ENCODE measurements around the gene HAT1.
A peak's percentile ranks its signal among the peaks of the same experiment; 100 is the strongest.
"Not testable (repeated sequence)": the region's sequence is repeated elsewhere in the genome, so short reads cannot be mapped to it uniquely, and the experiment has no call there.

HAT1 gene

DNA sequence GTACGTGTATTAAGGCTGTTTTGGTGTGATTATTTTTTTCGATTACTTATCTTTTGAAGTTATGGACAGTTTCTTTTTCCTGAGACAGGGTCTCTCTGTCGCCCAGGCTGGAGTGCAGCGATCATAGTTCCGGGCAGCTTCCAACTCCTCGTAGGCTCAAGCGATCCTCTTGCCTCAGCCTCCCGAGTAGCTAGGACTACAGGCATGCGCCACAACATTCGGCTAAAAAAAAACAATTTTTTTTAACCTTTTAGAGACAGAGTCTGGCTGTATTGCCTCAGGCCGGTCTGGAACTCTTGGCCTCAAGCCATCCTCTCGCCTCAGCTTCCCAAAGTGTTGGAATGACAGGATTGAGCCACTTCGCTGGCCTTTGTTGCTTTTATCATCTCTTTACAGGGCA, 945 bp downstream of the HAT1 start:
- FAIRE-seq = no peak

DNA sequence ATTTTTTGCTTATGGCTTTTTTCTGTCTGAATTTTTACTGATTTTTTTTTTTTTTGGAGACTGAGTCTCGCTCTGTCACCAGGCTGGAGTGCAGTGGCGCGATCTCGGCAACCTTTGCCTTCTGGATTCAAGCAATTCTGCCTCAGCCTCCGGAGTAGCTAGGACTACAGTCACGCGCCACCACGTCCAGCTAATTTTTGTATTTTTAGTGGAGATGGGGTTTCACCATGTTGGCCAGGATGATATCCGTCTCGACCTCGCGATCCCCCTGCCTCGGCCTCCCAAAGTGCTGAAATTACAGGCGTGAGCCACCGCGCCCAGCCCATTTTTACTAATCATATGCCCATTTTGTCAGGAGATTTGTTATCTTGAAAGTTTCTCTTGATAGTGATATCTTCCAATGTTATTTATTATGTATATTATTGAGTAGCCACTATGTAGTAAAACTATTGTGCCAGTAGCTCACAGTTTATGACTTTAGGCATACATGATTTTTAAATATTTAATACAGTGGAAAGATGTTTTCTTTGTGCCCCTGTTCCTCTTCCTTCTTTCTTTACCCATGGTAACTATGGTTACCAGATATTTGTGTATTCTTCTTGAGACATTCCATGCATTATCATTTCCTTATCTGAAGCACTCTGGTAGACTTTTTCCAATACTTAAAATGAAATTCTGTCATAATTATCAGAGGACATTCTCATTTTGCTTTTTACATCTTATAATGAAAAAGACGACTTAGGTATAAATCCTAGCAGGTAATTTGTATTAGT, 2.1 kb downstream of the HAT1 start:
- FAIRE-seq = no peak

DNA sequence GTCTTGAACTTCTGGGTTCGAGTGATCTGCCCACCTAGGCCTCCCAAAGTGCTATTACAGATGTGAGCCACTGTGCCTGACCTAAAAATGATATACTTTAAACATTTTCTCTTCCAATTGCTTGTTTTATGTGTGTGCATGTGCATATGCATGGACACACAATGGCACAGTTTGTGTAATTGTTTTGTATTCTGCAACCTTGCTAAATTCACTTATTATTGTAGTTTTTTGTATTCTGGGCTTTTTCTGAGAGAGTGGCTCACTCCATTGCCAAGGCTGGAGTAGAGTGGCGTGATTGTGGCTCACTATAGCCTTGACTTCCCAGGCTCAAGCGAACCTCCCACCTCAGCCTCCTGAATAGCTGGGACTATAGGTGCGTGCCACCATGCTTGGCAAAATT, 8.1 kb downstream of the HAT1 start:
- no peak for FAIRE-seq

DNA sequence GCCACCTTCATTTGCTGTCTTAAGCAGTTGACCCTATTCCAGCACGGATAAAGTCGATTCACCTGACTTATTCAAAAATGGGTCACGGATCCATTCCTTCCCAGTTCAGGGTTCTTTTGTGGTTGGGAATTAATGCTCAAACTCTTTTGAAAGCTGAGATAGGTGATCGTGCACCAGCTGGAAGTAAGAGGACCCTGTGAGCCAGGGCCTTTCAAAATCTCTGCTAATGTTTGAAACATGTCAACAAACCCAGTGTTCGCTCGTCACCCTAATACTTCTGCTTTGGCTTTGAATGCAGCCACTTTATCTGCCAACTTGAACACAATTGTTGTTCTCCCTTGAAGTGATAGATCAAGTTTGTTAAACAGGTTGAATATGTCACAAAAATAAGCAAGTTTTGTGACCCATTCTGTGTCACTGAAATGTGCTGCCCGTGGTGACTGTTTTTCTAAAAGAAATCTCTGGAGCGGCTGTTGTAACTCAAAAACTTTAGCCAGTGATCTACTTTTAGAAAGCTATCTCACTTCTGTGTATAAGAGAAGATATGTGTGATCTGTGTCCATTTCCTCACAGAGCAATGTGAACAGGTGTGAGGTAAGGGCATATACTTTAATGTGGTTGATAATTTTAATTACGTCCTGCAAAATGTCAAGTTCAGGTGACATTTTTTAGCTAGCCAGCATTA, 16.9 kb downstream of the HAT1 start:
- no peak for FAIRE-seq

DNA sequence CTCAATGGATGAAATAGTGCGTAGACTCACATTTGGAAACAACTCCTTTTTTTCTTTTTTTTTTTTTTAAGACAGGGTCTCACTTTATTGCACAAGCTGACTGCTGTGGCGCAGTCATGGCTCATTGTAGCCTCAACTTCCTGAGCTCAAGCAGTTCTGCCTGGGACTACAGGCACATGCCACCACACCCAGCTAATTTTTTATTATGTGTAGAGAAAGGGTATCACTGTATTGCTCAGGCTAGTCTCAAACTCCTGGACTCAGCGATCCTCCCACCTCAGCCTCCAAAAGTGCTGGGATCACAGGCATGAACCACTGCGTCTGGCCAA, 17.4 kb downstream of the HAT1 start:
- no peak for FAIRE-seq

DNA sequence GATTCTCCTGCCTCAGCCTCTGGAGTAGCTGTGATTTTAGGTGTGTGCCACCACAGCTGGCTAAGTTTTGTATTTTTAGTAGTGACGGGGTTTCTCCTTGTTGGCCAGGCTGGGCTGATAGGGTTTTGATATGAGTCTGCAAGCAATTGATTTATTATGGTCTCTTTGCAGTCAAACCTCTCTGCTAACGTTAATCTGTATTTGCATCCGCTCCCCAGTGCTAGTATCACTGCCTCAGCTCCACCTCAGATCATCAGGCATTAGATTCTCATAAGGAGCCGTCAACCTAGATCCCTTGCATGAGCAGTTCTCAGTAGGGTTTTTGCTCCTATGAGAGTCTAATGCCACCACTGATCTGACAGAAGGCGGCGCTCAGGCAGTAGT, 19.0 kb downstream of the HAT1 start:
- FAIRE-seq = no peak

DNA sequence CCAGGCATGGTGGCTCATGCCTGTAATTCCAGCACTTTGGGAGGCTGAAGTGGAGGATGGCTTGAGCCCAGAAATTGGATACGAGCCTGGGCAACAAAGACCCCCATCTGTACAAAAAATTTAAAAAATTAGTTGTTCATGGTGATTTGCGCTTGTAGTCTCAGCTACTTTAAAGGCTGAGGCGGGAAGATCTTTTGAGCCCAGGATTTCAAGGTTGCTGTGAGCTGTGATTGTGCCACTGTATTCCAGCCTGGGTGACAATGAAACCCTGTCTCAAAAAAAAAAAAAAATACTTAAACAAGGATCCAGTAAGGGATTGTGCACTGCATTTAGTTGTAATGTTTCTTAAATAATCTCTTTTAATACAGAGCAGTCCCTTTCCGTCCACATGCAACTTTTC, 21.6 kb downstream of the HAT1 start:
- no peak for FAIRE-seq

DNA sequence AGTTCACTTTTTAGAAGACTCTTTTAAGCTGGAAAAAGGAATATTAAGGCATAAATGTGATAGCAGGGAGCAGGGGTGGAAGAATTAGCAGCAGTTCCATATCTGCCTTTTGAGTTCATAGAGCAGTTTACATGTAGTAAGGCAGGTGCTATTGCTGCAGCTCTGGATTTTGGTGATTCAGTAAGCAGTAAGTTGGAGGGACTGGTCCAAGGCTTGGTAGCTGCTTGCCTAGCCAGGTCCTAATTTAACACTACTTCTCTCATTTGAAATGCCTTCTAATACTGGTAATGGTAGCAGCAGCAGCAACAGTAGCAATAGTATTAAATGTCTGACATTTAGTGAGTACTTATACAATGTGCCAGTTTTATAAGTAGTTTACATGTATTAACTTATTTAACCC, 30.0 kb downstream of the HAT1 start:
- FAIRE-seq = no peak

DNA sequence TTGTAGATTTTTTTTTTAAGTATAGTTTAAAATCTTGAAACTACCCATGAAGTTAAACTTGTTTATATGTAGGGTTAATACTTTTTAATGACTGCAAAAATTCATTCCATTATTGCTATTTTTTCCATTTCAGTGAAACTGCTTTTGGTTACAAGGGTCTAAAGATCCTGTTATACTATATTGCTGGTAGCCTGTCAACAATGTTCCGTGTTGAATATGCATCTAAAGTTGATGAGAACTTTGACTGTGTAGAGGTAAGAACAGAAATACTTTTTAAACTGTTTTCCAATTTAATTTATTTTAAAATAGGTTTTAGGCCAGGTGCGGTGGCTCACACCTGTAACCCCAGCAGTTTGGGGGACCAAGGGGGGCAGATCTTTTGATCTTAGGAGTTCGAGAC, 30.5 kb downstream of the HAT1 start:
- no peak for FAIRE-seq

DNA sequence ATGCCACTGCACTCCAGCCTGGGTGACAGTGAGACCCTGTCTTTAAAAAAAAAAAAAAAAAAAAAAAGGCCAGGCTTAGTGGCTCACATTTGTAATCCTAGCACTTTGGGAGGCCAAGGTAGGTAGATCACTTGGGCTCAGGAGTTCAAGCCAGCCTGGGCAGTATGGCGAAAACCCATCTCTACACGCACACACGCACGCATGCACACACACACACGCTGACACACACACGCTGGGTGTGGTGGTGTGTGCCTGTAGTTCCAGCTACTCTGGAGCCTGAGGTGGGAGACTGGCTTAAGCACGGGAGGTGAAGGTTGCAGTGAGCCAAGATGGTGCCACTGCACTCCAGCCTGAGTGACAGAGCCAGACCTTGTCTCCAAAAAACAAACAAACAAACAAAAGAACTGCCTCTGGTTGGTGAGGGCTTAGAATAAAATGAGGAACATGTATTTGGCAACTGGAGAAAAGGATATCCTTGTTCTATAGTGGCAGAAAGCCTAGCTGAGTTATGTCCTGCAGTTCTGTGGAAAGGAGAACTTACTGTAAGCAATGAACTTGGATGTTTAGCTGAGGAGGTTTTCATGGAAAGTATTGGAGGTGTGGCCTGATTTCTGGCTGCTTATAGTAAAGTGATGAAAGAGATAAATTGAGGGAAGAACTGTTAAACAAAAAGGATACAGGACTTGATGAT, 34.0 kb downstream of the HAT1 start:
- no peak for FAIRE-seq

DNA sequence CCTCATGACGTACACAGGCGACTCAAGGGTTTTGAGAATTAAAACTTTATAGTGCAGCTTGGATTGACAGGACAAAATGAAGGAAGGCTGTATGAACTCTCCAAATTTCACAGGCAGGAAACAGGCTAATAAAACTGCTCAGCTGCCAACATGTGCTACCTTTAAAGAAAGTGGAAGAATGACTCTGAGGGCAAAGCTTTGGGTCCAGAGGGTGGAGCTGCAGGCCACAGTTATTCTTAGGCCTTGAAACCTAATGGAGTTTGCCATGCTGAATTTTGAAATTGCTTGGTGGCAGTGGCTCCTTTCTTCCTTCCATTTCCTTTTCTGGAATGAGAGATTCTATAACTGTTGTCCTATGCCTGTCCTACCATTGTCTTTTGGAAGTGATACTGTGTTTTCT, 34.8 kb downstream of the HAT1 start:
- FAIRE-seq = no peak

DNA sequence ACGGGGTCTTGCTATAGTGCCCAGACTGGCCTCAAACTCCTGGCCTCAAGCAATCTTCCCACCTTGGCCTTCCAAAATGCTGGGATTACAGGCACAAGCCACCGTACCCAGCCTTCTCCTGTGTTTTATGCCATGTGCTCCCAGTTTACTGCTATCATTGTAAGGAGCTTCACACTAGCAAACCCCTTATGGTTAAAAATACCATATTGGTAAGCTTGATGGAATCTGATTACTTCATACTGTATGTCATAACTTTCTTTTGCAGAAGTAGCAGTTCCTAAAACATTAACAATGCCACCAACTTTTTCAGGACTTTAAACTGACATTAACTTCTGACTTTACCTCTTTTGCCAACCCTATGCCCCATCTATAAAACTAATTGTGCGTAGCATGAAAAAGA, 36.2 kb downstream of the HAT1 start:
- FAIRE-seq = no peak

DNA sequence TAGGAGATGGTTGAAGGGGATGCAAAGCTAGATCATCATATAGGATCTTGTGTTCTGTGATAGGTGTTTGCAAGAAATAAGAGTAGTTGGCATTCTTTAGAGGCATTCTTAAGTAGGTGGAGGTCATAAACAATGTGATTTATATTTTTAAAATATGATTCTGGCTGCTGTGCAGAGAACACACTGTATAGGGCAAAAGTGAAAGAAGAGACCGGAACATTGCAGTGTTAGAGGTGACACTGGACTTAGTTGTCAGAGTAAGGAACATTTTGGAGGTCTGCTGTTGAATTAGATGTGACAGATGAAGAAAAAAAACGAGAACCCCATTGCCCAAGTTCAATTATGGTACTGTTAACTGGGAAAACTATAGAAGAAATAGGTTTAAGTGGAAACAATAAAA, 37.7 kb downstream of the HAT1 start:
- no peak for FAIRE-seq

DNA sequence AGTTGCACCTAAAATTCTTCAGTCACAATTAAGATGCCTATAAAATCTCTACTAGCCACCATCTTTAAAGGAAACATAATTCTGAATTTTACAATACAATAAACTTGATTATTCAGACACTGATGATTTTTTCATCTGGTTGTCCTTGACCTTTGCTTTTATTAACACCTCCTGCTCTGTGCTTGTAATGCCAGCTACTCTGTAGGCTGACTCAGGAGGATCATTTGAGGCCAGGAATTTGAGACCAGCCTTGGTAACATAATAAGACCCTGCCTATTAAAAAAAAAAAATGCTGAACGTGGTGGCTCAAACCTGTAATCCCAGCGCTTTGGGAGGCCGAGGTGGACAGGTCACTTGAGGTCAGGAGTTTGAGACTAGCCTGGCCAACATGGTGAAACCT, 38.3 kb downstream of the HAT1 start:
- no peak for FAIRE-seq

DNA sequence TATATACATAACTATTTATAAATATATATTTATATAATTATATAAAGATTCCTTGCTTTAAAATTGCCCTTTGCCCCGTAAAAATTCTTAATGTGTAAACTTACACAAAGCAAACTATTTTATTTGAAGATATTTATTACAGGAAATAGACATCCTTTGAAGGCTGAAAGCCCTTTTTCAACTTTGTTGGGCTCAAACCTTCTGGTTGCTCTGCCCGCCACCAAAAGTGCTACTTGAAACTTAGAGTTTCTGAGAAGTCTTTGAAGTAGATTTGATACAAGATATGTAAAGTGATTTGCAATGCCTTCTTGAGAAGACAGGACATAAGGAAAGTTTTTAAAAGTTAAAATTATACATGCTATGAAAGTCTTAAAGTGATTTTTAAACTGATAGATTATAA, 40.9 kb downstream of the HAT1 start:
- FAIRE-seq = no peak

DNA sequence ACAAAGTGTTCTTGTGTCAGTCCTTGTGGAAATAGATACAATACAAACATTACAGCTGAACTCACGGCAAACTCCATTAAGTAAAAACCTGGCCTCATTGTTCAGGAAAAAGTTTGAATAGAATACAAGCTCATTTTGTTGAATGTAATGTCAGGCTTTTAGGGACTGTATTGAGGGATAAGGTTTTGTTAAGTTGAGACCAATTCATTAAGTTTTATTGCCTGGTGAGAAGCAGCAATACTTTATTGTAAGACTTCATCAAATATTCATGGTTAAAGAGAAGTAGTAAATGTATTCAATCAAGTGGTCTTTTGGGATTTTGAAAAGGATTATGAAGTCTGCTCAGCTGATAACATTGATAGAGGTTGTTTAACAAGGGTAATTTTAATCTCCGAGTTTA, 42.0 kb downstream of the HAT1 start:
- peak; percentile 17 for FAIRE-seq

DNA sequence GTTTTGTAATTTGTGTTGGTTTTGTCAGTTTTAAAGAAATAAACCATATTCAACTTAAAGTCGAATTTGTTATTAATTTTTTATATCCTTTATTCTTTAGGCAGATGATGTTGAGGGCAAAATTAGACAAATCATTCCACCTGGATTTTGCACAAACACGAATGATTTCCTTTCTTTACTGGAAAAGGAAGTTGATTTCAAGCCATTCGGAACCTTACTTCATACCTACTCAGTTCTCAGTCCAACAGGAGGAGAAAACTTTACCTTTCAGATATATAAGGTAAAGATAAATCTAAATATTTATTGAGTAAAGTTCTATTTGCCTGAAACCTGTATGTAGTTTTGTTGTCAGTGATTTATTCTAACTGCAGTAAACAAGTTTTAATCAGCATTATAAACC, 43.0 kb downstream of the HAT1 start:
- FAIRE-seq = no peak

DNA sequence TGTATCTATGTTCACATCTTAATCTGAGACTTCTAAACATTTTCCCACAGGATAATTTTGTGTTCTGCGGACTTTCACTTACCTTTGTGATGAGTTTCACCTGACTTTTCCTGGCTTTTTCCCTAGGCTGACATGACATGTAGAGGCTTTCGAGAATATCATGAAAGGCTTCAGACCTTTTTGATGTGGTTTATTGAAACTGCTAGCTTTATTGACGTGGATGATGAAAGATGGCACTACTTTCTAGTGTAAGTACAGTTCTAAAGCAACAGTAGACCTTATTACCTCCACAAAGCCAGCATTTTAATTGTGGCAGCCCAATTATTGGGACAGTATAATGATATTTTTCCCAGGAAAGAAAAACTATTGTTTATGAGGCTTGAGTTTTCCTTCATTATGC, 43.4 kb downstream of the HAT1 start:
- no peak for FAIRE-seq

DNA sequence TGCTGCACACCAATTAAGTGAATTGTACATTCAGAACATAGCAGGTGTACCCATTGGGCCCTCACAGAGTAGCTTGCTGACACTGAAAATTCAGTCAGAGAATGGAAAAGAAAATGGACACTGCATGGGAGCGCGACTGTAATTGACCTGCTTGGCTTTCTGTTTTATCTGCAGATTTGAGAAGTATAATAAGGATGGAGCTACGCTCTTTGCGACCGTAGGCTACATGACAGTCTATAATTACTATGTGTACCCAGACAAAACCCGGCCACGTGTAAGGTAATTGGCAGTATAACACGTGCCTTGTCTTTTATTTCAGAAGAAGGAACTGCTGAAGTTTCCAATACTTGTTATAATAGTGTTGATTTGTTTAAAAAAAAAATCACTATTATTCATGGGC, 44.0 kb downstream of the HAT1 start:
- peak; percentile 43 for FAIRE-seq

DNA sequence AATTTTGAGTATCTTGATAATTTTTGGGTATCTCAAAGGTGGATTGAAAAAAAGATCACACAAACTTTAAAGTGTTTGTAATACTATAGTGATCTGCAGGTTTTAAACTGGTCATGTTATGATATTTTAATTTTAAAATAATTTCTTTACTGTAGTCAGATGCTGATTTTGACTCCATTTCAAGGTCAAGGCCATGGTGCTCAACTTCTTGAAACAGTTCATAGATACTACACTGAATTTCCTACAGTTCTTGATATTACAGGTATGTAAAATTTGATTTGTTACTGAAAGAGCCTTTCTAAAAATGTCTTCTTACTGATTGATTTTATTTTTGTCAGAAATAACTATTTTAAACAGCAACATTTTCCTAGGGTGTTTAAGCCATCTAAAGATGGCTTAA, 44.4 kb downstream of the HAT1 start:
- FAIRE-seq = no peak

DNA sequence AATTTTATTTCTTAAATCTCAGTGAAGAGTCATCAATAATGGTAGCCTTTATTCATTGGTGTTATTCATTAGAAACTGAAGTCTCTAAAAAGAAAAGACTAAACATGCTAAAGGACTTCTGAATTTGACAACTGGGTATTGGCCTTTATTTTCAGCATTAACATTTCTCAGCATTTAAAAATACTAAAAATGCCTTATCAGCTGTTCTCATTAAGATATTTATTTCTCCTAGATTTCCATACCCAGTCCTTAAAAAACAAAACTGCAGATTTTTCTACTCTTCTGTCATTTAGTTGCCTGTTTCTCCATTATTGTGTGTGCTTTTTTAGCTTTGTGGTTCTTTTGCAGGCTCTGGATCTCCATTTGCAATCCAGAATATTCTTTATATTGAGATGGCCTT, 46.2 kb downstream of the HAT1 start:
- no peak for FAIRE-seq

DNA sequence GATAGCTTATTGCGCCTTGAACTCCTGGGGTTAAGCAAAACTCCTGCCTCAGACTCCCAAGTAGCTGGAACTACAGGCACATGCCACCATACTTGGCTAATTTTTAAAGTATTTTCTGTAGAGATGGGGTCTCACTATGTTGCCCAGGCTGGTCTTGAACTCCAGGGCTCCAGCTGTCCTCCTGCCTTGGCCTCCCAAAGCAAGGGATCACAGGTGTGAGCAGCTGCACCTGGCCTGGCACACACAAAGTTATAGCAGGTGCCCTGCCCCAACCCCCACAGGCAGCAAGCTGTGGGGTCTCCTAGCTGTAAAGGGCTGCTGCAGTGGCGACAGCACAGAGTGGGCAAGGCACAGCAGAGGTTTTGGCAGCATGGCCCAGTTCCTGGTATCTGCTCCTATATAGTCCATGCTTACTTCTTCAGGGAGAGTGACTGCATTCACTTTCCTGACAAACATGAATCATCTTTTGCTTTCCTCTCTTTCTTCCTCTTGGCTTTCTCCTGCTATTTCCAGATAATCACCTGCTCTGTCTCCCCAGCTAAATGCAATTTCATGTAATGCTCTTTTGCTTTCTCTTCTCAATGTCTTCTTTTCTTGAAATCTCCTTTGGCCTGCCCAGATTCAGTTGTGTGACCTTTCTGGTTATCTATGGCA, 50.2 kb downstream of the HAT1 start:
- no peak for FAIRE-seq

DNA sequence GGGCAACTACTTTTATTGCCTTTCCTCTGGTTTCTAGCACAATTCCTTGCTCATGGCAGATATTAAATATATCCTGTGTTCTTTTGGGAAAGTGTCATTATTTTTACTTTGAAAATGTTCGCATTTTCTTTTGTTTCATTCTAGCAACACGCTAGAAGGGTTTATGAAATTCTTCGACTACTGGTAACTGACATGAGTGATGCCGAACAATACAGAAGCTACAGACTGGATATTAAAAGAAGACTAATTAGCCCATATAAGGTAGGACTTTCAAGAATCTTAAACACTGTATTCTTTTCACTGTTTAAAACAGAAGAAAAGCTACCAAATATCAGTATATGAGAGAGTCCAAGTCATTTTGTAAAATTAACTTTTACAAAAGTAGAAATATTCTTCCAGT, 56.8 kb downstream of the HAT1 start:
- no peak for FAIRE-seq

DNA sequence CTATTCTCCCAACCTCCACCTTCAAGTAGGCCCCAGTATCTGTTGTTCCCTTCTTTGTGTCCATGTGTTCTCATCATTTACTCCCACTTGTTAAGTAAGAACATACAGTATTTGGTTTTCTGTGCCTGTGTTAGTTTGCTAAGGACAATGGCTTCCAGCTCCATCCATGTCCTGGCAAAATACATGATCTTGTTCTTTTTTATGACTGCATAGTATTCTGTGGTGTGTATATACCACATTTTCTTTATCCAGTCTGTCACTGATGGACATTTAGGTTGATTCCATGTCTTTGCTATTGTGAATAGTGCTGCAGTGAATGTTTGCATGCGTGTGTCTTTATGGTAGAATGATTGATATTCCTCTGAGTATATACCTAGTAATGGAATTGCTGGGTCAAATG, 61.7 kb downstream of the HAT1 start:
- FAIRE-seq = not testable (repeated sequence)

Data from islet of Langerhans (tissue), 1 donor.